ENCODE measurements around the gene N4BP3.

DNA sequence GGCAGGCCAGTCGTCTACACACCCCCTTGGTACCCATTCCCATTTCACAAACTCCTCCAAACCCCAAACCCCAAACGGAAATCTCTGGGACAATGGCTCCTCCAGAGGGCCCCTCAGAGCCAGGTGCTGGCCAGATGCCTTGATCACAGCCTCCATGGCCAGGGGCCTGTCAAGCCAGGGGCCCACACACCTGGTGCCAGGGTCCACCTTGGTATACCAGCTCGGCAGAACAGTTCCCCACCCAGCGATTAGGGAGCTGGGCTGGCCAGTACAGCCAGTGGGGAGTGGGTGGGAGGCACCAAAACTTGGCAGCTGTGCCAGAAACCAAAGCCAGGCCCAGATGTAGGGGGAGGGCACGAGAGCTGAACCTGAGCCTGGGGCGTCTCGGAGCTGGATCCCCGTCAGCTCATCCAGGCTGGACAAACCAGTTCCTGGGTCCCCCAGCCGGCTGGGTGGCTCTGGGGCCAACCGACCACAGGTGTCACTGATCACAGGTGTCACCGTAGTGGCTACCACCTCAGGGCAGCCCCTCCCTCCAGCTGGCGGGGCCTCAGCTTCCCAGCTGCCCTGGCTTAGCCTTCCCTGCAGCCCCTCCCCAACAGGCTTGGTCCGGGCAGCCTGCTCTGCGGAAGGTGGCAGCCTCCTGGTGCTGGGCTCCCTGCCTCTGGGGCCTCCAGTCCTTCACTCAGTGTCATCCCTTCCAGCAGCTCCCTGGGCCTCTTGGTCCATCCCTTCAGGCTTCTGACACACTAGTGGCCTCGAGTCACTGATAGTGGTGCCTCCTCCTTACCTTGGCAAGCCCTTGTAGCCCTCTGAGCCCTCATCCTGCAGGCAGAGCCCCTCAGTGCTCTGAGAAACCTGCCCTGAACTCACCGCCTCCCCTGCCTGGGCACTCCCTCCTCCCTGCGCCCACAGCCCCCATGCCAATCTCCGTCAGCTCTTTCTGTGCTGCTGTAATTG, 10.9 kb downstream of the N4BP3 start:
- TF ChIP-seq, protein P1, sequence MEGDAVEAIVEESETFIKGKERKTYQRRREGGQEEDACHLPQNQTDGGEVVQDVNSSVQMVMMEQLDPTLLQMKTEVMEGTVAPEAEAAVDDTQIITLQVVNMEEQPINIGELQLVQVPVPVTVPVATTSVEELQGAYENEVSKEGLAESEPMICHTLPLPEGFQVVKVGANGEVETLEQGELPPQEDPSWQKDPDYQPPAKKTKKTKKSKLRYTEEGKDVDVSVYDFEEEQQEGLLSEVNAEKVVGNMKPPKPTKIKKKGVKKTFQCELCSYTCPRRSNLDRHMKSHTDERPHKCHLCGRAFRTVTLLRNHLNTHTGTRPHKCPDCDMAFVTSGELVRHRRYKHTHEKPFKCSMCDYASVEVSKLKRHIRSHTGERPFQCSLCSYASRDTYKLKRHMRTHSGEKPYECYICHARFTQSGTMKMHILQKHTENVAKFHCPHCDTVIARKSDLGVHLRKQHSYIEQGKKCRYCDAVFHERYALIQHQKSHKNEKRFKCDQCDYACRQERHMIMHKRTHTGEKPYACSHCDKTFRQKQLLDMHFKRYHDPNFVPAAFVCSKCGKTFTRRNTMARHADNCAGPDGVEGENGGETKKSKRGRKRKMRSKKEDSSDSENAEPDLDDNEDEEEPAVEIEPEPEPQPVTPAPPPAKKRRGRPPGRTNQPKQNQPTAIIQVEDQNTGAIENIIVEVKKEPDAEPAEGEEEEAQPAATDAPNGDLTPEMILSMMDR (IDR thresholded peaks at IDR 0.05): no peak
- no peak for TF ChIP-seq POLR2A (IDR thresholded peaks at IDR 0.05)
